Adipocyte (in vitro differentiated cells): ENCODE measurements around the gene DCT.

Experiments used
- DNase-seq: peaks from one replicate; pipeline ENCODE4 v3.0.0-alpha.2; 2015; ENCODE audit warnings: low read depth
- H3K27me3 ChIP-seq: replicated peaks from 2 replicates; pipeline ENCODE4 v1.7.0; 2013; ENCODE audit warnings: mild to moderate bottlenecking, low read length, moderate library complexity; ENCODE audit not compliant: control insufficient read depth, insufficient read depth
- H3K36me3 ChIP-seq: 2 replicates; pipeline ENCODE4 v1.7.0; 2013; ENCODE audit warnings: low read length, mild to moderate bottlenecking, moderate library complexity; ENCODE audit not compliant: control insufficient read depth, insufficient read depth, severe bottlenecking
- H3K4me1 ChIP-seq: 2 replicates; pipeline ENCODE4 v1.7.0; 2013; ENCODE audit warnings: mild to moderate bottlenecking, low read length, moderate library complexity; ENCODE audit not compliant: control insufficient read depth, insufficient read depth
- H3K4me3 ChIP-seq: 2 replicates; pipeline ENCODE4 v1.7.0; 2013; ENCODE audit warnings: mild to moderate bottlenecking, low read length, moderate library complexity
- H3K9ac ChIP-seq: 2 replicates; pipeline ENCODE4 v1.7.0; 2013; ENCODE audit warnings: mild to moderate bottlenecking, low read length, moderate library complexity
- H3K9me3 ChIP-seq: 2 replicates; pipeline ENCODE4 v1.7.0; 2013; ENCODE audit warnings: mild to moderate bottlenecking, low read length, moderate library complexity; ENCODE audit not compliant: control insufficient read depth

DCT gene

DNA sequence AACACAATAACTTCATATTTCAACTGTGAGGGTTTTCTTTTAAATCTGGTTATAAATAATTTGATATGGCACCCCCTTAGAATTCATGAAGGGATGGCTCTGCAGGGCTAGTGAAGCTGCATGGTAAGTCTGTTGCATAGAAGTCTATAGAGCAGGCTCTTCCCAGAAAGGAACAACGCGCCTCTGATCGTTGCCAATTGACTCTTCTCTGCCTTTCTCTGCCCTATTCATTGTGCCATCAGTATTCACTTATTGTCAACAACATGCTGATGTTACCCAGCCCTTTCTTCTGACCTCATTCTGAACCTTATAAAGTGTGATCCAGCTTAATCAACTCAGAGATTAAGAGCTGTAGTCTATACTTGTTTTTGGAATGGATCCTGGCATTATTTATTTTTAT, 16.3 kb upstream of the DCT start:
- Histone ChIP-seq H3K4me3 (no peak overlapping the region), H3K9ac (no peak overlapping the region), H3K9me3 (peaks cover 19% of the 10 kb centered on the region), H3K27me3 (no peaks in the 10 kb centered on the region), H3K4me1 (no peaks in the 10 kb centered on the region), H3K36me3 (no peaks in the 10 kb centered on the region)
- no peak for DNase-seq

DNA sequence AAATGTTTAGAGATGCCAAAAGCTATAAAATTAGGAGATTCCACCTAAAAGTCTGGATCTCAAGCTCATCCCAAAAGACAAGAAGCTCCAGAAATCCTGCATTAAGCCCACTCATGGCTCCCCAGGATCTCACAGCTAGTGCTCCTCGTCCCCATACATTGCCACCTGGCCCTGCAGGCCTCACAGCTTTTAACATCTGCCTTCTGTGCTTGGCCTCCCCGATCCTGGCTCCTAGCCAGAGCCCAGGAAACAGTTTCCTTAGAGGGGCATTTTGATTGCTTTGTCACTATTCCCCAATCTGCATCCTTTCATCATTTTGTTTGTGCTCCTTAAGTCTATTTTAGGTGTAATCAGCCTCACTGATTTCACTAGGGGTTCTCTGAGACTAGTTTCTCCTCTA, 14.5 kb upstream of the DCT start:
- Histone ChIP-seq H3K9ac (no peak overlapping the region), H3K36me3 (no peaks in the 10 kb centered on the region), H3K4me1 (no peaks in the 10 kb centered on the region), H3K9me3 (peaks cover 19% of the 10 kb centered on the region), H3K4me3 (no peak overlapping the region), H3K27me3 (no peaks in the 10 kb centered on the region)
- DNase-seq, result no peak

DNA sequence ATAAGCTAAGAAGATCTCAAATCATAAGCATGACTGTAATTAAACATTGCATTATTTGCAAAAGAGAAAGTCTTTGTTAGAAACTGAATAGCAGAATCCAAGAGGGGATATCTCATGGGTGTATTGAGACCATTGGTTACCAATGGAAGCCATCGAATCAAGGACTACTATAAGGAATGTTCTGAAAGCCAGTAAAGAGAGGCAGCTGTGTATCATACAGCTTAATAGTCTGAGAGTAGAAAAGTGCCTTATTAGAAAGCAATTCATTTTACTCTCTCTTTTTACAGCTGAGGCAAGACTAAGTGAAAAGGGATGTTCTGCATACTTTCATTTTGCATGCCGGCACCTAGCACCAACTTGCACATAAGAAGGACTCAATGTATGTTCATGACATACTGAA, 7.6 kb upstream of the DCT start:
- H3K9ac ChIP-seq, result no peak overlapping the region
- peaks cover 6% of the 10 kb centered on the region for H3K9me3 ChIP-seq
- peaks cover 18% of the 10 kb centered on the region for H3K27me3 ChIP-seq
- H3K4me3 ChIP-seq, result no peak overlapping the region
- peaks cover 4% of the 10 kb centered on the region for H3K4me1 ChIP-seq
- no peak for DNase-seq
- no peaks in the 10 kb centered on the region for H3K36me3 ChIP-seq

DNA sequence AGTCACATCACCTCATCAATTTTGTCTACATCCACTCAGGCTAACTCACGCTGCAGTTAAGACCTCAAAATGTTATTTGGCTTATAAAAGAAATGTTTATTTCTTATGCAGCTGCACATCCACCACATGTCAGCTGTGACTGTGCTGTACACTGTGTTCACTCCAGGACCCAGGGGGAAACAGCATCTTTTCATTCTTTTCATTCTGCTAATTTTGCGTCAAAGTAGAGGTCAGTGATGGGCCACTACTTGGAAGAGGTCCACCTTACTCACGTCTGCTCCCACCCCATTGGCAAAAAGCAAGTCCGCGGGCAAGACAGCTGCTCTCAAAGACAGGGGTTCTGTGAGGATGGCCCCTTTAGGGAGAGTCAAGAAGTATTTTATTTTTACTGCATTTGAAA, 4.5 kb upstream of the DCT start:
- H3K9ac ChIP-seq, result no peak overlapping the region
- peaks cover 24% of the 10 kb centered on the region for H3K4me1 ChIP-seq
- peaks cover 18% of the 10 kb centered on the region for H3K27me3 ChIP-seq
- no peak for DNase-seq
- no peak overlapping the region for H3K4me3 ChIP-seq
- no peaks in the 10 kb centered on the region for H3K9me3 ChIP-seq
- no peaks in the 10 kb centered on the region for H3K36me3 ChIP-seq

DNA sequence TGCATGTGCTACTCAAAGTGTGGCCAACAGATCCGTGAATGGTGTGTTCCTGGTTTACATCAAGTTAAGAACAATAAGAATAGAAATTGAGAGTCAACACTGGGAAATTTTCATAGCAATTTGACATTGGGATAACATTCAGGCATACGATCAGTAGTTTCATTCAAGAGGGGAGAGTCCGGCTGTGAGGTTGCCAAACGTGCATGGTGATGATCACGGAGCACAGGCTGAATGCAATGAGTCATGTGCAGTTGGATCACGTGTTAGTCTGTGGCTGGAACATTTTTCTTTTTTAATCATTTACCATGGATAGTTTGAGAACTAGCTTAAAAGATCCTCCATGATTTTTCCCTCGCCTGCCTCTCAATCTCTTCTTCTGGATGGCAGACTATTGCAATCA, 2.5 kb upstream of the DCT start:
- no peak overlapping the region for H3K9ac ChIP-seq
- peaks cover 10% of the 10 kb centered on the region for H3K27me3 ChIP-seq
- peaks cover 24% of the 10 kb centered on the region for H3K4me1 ChIP-seq
- no peaks in the 10 kb centered on the region for H3K9me3 ChIP-seq
- no peak for DNase-seq
- no peak overlapping the region for H3K4me3 ChIP-seq
- no peaks in the 10 kb centered on the region for H3K36me3 ChIP-seq

DNA sequence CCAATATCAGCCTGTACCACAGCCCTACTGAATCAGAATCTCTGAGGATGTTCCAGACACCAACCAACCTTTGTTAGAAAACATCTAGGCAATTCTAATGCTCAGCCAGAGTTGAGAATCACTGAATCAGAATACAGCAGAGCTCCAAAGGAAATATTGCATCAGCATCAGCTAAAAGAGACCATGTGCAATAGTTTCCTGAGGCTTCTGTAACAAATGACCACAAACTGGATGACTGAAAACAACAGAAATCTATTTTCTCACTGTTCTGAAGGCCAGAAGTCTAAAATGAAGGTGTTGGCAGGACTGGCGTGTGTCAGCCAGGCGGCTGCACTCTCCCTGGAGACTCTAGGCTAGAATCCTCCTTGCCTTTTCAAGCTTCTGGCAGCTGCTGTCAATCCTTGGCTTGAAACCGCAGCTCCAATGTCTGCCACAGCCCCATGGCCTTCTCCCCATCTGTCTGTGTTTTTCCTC, 1.2 kb upstream of the DCT start:
- H3K27me3 ChIP-seq, result no peaks in the 10 kb centered on the region
- peaks cover 24% of the 10 kb centered on the region for H3K4me1 ChIP-seq
- DNase-seq, result peak; percentile 71
- H3K36me3 ChIP-seq, result no peaks in the 10 kb centered on the region
- H3K9ac ChIP-seq, result peak overlapping the region; percentile 27
- no peaks in the 10 kb centered on the region for H3K9me3 ChIP-seq
- H3K4me3 ChIP-seq, result no peak overlapping the region

DNA sequence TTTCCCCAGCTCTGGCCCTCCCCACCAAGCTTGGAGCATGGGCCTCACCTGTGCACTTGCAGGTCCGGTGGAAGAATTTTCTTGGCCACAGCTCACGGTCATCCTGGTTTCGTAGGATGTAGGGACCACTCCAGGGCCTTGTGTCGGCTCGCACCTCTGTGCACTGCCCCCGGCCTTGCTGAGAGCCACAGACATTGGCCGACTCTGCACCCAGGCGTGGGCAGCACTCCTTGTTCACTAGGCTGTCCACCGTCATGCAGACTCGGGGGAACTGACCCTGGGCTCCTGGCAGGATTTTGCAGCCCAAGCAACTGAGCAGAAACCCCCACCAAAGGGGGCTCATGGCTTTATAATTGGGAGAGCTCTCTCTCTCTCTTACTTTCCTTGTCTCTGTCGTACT, 569 bp downstream of the DCT start:
- Histone ChIP-seq H3K4me1 (peaks cover 24% of the 10 kb centered on the region), H3K9me3 (no peaks in the 10 kb centered on the region), H3K4me3 (no peak overlapping the region), H3K36me3 (no peaks in the 10 kb centered on the region), H3K27me3 (no peaks in the 10 kb centered on the region), H3K9ac (no peak overlapping the region)
- DNase-seq, result no peak

DNA sequence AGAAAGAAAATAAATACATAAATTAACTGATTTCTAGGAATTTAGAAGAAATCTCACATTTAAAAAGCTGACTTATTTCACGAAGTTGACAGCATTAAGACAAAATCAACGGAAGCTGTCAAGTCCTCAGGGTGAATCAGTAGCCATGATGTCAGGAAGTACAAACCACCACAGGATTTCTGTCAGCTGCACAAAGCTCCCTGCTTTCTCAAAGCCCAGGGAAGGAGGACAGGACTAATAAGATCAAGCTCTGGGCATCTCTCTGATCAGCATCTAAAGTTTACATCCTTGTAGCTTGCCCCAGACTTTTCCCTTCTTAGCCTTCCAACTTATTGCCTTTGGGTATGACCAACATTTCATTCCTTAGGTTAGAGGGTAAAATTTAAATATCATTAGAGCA, 9.4 kb downstream of the DCT start:
- Histone ChIP-seq H3K9ac (no peak overlapping the region), H3K9me3 (no peaks in the 10 kb centered on the region), H3K4me3 (no peak overlapping the region), H3K27me3 (no peaks in the 10 kb centered on the region), H3K36me3 (no peaks in the 10 kb centered on the region), H3K4me1 (no peaks in the 10 kb centered on the region)
- no peak for DNase-seq

DNA sequence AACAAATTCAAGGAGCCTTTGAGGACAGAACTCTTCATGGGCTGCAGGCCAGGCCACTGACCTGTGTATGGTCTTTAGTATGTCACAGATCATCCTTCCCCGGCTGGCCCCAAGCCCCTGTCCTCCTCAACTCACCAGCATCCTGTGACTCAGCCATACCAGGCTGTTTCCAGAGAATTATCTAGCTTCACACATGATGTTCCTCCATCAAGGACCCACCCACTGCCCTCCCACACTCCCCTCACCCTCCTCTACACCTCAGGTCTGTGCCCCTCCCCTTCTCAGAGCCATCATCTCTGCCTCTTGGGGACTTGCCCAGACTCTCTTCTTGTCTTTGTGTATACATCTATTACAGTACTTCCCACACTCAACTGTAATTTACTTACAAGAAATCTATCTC, 14.7 kb downstream of the DCT start:
- DNase-seq, result no peak
- no peaks in the 10 kb centered on the region for H3K36me3 ChIP-seq
- no peaks in the 10 kb centered on the region for H3K27me3 ChIP-seq
- no peak overlapping the region for H3K4me3 ChIP-seq
- H3K9me3 ChIP-seq, result no peaks in the 10 kb centered on the region
- H3K4me1 ChIP-seq, result no peaks in the 10 kb centered on the region
- no peak overlapping the region for H3K9ac ChIP-seq

DNA sequence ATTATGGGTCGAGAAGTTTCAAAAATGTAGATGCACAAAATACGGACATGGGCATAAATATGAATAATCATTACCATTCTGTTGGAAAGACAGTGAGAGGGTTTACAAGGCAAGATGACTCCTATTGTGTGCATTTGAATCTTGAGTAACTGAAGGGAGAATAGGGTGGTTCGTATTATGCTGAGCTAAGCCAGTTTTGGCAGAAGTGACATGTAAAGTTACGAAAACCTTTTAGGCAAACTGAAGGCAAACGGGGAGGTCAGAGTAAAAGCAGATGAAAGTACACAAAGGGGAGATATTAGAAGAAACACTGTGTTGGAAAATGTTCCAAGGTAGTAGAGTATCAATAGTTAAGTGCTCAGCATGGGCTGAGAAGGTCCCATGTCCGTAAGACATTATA, 16.8 kb downstream of the DCT start:
- Histone ChIP-seq H3K4me1 (no peaks in the 10 kb centered on the region), H3K36me3 (no peaks in the 10 kb centered on the region), H3K9ac (no peak overlapping the region), H3K27me3 (peaks cover 2% of the 10 kb centered on the region), H3K9me3 (no peaks in the 10 kb centered on the region), H3K4me3 (no peak overlapping the region)
- DNase-seq, result no peak

DNA sequence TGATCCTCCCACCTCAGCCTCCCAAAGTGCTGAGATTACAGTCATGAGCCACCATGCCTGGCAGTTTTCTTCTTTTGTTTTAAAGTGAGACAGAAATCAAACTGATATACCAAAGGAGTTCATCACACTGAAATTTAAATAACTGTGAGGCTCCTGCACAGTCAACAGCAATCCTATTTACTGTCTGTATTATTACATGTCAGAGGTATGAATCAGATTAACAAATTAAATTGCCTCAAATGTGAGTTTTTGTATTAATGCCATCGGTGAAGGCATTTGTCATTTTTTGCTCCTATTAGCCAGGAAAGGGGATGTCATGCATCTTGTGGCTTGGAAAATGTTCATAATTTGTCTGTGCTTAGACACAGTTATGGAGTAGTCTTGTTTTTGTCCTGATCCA, 20.4 kb downstream of the DCT start:
- no peak for DNase-seq
- Histone ChIP-seq H3K4me1 (no peaks in the 10 kb centered on the region), H3K36me3 (no peaks in the 10 kb centered on the region), H3K4me3 (no peak overlapping the region), H3K9me3 (no peaks in the 10 kb centered on the region), H3K27me3 (peaks cover 4% of the 10 kb centered on the region), H3K9ac (no peak overlapping the region)

DNA sequence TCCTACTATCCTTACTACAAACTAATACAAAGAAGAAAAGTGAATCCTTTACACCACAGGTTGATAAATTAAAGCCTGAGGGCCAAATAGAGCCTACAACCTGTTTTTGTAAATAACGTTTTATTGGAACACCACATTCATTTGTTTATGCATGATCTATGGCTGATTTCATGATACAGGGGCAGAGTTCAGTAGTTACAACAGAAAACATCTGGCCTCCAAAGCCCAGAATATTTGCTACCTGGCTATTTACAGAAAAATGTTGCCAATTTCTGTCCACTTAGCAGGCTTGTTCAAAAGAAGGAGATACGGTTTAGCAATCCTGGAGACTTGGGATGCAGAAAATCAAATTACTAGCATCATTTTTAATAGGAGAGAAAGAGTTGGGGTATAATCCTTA, 24.1 kb downstream of the DCT start:
- no peak overlapping the region for H3K9ac ChIP-seq
- H3K27me3 ChIP-seq, result peaks cover 4% of the 10 kb centered on the region
- no peak for DNase-seq
- H3K36me3 ChIP-seq, result no peaks in the 10 kb centered on the region
- H3K4me1 ChIP-seq, result no peaks in the 10 kb centered on the region
- no peak overlapping the region for H3K4me3 ChIP-seq
- H3K9me3 ChIP-seq, result no peaks in the 10 kb centered on the region
